Stimulated activated CD4-positive, alpha-beta T cell treated with anti-CD3 and anti-CD28 coated beads, Interleukin-4, amount 100 ng/mL, for 4 hours (primary cell): ENCODE data around the gene CHCHD3.
"Not testable (repeated sequence)": the region's sequence is repeated elsewhere in the genome, so short reads cannot be mapped to it uniquely, and the experiment has no call there.

Experiments
- DNase-seq, 2 experiments: peaks; one replicate each; pipeline ENCODE4 v3.0.0-alpha.2; 2020

CHCHD3 gene

GRCh38 chr7:133040674-133041073 lies 41.2 kb downstream of the CHCHD3 start:
- DNase-seq, result no peak

DNA sequence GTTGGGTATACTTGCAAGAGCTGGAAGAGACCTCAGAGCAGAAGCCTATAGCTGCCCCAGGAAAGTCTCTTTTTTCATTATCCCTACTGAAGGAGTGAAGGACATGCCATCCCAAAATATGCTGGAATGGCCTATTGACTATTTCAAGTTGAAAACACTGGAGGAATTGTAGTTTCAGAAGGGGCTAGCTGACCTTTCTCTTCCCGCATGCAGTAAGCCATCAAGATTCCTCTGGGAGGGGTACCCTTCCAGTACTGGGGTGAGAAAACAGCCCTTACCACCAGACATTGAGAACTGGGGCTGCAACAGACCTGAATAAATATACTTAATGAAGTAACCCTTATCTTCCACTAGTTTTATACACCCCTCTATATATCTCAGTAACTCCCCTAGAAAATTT lies 41.7 kb downstream of the CHCHD3 start:
- no peak for DNase-seq

DNA sequence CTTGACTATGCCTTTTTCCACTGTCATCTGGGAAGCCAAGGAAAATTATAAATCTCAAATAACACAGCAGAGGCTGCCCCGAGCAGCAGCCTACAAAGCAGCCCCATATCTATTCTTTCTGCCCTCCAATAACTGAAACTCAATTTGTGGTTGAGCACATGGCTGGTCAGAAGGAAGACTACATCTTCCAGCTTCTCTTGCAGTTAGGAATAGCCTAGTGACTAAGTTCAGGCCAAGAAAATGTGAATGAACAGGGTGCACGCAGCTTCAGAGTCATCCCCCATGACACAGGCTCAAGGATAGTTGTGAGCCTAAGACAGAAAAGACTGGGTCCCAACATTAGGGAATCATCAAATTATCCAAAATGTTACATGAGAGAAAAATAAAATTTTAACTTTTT lies 42.3 kb downstream of the CHCHD3 start:
- no peak for DNase-seq

DNA sequence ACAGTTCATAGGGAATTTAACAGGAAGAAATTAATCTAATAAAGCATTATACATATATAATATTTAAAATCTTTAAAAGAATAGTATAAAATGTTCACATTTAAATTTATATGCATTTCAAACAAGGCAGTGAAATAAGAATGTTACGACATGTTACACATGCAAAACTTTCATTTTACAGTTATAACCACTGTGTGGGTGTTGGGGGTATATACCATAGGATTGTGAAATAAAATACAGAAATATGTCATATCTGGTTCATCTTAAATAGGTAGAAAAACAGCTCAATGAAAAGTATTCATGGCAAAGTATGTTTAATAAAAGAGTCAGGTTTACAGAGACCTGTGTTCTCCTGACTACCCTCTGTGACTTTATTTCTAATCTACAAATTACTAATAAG lies 45.6 kb downstream of the CHCHD3 start:
- no peak for DNase-seq

DNA sequence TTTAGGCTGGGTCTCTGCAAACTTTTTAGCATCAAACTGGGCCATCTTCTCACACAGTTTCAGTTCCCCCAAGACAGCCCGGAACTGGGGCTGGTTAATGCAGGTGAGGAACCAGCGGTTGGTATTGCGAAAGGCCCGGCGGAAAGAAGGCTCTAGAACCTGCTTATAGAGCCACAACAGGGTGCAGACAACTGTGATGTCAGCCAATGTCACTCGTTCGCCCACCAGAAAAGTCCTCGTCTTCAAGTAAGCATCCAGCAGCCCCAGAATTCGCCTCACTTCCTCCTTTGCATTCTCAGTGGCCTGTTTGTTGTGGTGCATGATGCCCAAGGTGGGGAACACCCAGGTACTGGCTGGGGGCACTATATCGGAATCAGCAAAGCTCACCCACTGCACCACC lies 46.6 kb downstream of the CHCHD3 start:
- DNase-seq, result not testable (repeated sequence)

- no peak for DNase-seq
Observed at GRCh38 chr7:133030346-133030745, 51.5 kb downstream of the CHCHD3 start.

DNA sequence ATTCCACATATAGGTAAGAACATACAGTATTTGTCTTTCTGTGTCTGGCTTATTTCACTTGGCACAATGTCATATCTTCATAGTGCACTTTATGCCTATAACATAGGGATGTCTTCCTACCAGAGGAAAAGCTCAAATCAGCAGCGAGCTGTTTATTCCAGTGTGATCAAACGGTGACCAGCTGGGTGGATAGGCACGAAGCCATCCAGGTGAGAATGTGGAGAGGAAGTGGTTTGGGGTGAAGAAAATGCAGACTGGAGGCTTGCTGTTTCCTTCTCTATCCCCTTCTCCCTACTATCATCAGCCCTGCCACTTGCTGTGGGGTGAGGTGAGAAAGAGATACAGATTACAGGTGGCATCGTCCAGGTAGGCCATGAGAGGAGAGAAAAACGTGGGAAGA lies 52.4 kb downstream of the CHCHD3 start:
- DNase-seq, result no peak

DNA sequence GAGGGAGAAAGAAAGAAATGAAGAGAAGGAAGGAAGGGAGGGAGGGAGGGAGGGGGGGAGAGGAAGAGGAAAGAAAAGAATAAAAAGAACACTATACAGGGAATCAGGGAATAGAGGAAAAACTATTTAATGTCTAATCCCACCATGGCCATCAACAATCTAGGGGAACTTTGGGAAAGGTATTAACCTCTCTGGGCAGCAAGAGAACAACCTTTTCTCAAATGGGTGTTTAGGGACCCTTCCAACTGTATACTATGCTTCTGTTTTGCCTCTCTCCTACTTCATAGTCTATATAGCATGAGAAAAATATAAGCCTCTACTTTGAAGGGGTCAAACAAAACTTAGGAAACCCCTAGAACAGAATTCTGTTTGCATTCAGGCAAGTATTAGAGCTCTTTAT lies 54.5 kb downstream of the CHCHD3 start:
- no peak for DNase-seq

- DNase-seq, result no peak
Observed at GRCh38 chr7:133026210-133026859, 55.6 kb downstream of the CHCHD3 start.

DNA sequence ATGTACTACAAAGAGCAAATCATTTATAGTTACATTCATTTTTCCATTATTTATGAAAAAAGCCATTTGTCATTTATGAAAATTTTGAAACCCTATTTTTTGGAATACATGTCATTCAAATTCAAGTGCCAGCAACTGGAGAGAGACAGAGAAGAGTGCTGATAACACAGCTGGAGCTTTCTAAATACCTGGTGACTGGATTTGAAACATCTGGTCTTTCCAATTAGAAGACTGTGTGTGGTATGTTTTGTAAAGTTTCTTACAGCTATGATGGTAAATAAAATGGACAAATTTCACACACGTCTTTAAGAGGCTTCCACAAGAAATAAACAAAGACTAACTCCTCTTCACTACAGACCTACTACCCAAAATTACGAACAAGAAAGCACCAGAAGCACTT lies 56.8 kb downstream of the CHCHD3 start:
- DNase-seq, result no peak

DNA sequence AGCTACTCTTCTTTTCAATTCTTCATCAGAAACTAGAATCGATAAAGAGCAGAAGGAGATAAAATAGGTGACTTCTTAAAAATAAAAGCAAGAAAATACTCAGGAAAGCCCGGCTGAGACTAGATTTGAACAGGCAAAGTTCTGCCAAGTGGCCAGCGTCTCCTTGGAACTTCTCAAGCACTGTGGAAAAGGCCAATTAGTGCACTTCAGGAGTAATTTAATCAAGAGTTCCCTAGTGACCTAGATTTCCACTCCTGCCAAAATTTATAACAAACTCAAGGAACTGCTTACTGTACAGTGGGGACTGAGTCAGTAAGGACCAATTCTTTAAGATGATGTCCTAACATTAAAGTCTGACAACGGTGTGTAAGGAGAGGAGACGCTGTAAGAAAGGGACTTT lies 57.3 kb downstream of the CHCHD3 start:
- no peak for DNase-seq

DNA sequence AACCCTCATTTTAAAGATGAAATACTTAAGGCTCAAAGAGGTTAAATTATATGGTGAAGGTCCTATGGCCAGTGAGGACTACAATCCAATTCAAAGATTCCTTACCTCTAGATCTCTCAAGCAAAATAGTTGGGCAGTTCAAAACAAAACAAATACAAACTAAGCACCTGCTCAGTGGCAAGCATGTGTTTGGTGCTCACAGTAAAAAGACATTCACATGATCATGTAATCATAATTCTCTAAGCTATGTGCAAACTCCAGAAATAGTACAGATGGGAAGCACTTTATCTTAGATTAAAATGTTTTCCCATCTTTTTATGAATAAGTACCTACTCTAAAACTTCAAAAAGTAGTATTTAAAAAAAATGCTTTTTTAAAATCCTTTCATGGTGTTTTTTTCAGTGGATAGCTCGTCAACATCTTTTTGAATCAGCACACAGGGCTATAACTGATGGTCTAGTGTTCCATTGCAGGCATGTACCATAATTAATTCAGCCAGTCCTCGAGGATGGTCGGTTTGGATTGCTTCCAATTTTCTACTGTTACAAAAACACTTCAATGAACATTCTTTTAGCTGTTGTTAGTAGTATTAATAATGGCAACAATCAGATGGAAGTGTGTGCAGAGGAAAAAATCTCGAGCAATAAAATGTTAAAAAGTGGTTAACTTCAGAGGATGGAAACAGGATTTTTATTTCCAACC lies 58.4 kb downstream of the CHCHD3 start:
- no peak for DNase-seq

DNA sequence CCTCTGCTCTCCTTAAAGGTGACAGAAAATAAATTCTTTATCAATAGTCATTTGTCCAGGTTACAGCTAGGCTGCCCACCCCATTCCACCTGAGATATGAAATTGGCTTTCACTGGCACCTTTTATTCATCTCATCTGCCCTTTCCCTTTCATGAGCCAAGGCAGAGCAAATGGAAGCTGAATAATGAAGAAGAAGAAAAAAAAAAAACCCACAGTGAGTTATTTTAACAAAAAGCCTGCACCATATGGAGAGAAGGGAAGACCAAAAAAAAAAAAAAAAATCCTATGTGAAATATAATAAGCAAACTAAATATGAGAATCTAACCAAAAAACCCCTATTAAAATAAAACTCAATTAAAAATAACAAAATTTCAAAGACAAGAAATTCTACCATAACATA lies 59.2 kb downstream of the CHCHD3 start:
- DNase-seq, result no peak

DNA sequence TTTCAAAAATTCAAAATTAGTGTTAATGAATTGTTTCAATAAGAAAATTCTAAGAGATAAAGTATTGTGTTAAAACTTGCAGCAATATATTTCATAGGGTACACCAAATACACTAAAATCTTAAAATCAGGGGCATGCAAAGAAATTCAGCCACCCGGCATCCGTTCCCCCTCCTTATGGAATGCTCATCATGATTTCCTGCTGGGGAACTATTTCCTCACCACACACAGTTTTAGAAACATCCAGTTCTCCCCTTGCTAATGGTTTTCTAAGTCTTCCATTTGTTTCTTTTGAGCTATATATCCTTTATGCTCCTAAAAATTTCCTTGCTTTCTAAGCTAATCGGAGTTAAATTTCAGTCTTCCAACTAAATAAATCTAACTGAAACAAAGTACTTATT lies 60.7 kb downstream of the CHCHD3 start:
- DNase-seq, result no peak

- no peak for DNase-seq
Observed at GRCh38 chr7:133020496-133020895, 61.4 kb downstream of the CHCHD3 start.

- DNase-seq, result no peak
Observed at GRCh38 chr7:133019590-133019989, 62.3 kb downstream of the CHCHD3 start.

GRCh38 chr7:133016604-133017003 lies 65.3 kb downstream of the CHCHD3 start:
- no peak for DNase-seq

- DNase-seq, result no peak
Observed at GRCh38 chr7:133015888-133016287, 66.0 kb downstream of the CHCHD3 start.

GRCh38 chr7:133011746-133012145 lies 70.1 kb downstream of the CHCHD3 start:
- DNase-seq, result no peak

- no peak for DNase-seq
Observed at GRCh38 chr7:133009426-133010252, 72.3 kb downstream of the CHCHD3 start.

DNA sequence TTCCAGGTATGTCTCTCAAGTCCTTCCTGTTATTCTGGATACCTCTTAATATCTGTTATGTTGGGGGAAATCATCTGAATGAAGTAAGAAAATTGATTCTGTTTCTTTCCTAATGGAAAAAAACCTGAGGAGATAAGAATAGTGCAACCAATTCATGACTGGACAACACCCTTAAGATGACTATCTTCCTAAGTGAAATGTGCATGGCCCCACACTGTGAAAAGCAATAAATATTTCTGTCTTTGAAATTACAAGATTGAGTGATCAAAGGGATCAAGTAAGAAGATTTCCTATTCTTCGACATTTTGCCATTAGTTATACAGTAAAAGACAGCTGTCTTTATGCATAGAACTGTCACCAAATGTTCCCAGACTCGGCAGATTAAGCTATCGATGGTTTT lies 73.9 kb downstream of the CHCHD3 start:
- DNase-seq, result no peak

DNA sequence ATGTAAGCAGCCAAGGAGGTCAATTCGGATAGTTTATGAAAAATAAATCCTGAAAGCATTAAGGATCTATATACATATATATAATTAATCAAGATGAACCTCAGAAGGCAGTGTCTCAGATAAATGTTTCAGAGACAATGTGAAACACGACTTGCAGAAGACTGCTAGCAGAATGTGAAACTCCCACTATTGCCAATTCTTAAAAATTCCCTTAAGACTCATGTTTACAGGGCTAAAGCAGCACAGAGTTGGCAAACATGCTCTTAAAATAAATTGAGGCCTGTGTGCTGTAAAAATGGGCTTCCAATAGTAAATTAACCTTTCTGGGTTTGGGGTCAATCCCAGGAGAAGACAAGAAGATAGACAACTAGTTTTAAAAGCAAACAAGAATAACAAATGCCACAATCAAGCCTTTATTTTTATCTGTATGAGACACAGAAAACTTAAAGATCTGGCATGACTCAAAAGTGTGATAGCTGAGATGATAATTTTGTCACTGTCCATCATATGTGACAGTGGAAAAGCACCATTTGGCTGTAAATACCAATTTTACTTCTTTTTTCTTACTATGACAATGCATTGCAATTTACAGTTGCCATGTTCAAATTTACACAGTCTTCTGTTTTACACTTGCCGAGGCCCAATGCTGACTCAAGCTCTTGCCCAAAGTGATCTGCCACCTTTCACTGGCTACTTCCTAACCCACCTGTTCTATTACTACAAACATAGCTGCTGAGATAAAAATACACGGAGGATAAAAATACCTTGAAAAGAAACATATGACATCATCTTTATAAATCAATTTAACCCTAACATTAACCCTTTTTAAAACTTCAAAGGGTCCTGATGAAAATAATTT lies 78.6 kb downstream of the CHCHD3 start:
- no peak for DNase-seq

GRCh38 chr7:133001727-133002126 lies 80.2 kb downstream of the CHCHD3 start:
- DNase-seq, result no peak
